Measurements from ENCODE around the gene SEPTIN2. TPM values are rescaled to one million over a fixed set of nuclear protein-coding genes. Genes with fewer than 3 reads are reported as not detected.

SEPTIN2 gene
- total RNA-seq, 1 donor from 2014 or later, result 552 TPM

DNA sequence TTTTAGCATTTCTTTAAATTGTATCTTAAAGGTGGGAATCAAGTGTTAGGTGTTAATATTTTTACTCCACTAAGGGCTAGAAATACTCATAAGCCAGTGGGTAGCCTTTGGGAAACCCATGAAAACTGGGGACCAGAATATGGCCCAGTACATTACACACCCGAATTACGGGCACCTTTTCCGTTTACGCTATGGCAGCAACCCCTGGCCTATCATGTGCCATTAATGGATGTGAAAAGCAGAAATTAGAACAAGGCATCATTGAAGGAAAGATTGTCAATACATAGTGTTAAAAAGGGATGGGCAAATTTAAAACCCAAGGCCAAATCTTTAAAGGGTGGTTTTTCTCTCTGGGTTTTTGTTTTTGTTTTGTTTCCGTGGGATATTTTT is 41.1 kb downstream of the SEPTIN2 start:
- Histone ChIP-seq H3K4me3 (ENCODE audit: insufficient read depth, low read depth, low read length) (peak overlapping the region; percentile 73), H4K20me1 (ENCODE audit: insufficient read depth, low read length) (peaks cover 73% of the 10 kb centered on the region), H3K79me2 (ENCODE audit: insufficient read depth, low read length) (peaks cover 53% of the 10 kb centered on the region), H3K4me1 (ENCODE audit: insufficient read depth, low read length) (peaks cover 7% of the 10 kb centered on the region), H3K27ac (ENCODE audit: low read depth, low read length) (peak overlapping the region; percentile 55), H3K9ac (ENCODE audit: low read length) (peak overlapping the region; percentile 92), H2AFZ (ENCODE audit: low read depth, low read length) (peak overlapping the region; percentile 1), H3K4me2 (ENCODE audit: low read length) (peak overlapping the region; percentile 87), H3K9me3 (ENCODE audit: insufficient read depth, low read depth, low read length) (no peaks in the 10 kb centered on the region), H3K27me3 (ENCODE audit: insufficient read depth, low read length) (no peaks in the 10 kb centered on the region), H3K36me3 (ENCODE audit: insufficient read depth, low read length) (peaks cover 28% of the 10 kb centered on the region)
- H3K4me3 Mint-ChIP-seq (ENCODE audit: unreplicated experiment), result peak overlapping the region; percentile 87
- FAIRE-seq (no peak), DNase-seq (ENCODE audit: low read depth) (no peak)
- no peaks in the 10 kb centered on the region for H3K27me3 Mint-ChIP-seq (ENCODE audit: low read depth, unreplicated experiment)
- no peaks in the 10 kb centered on the region for H3K9me3 Mint-ChIP-seq (ENCODE audit: unreplicated experiment)
- H3K4me1 Mint-ChIP-seq (ENCODE audit: low read depth, unreplicated experiment), result peaks cover 39% of the 10 kb centered on the region
- peak overlapping the region; percentile 38 for H3K27ac Mint-ChIP-seq (ENCODE audit: unreplicated experiment)
- TF ChIP-seq EZH2 (IDR thresholded peaks at IDR 0.05; ENCODE audit: insufficient read depth, low read length), result no peak
- TF ChIP-seq, protein P1, sequence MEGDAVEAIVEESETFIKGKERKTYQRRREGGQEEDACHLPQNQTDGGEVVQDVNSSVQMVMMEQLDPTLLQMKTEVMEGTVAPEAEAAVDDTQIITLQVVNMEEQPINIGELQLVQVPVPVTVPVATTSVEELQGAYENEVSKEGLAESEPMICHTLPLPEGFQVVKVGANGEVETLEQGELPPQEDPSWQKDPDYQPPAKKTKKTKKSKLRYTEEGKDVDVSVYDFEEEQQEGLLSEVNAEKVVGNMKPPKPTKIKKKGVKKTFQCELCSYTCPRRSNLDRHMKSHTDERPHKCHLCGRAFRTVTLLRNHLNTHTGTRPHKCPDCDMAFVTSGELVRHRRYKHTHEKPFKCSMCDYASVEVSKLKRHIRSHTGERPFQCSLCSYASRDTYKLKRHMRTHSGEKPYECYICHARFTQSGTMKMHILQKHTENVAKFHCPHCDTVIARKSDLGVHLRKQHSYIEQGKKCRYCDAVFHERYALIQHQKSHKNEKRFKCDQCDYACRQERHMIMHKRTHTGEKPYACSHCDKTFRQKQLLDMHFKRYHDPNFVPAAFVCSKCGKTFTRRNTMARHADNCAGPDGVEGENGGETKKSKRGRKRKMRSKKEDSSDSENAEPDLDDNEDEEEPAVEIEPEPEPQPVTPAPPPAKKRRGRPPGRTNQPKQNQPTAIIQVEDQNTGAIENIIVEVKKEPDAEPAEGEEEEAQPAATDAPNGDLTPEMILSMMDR (IDR thresholded peaks at IDR 0.05; ENCODE audit: insufficient read depth, low read depth, low read length), result no peak
- no peaks in the 10 kb centered on the region for H3K36me3 Mint-ChIP-seq (ENCODE audit: low read depth, unreplicated experiment)

DNA sequence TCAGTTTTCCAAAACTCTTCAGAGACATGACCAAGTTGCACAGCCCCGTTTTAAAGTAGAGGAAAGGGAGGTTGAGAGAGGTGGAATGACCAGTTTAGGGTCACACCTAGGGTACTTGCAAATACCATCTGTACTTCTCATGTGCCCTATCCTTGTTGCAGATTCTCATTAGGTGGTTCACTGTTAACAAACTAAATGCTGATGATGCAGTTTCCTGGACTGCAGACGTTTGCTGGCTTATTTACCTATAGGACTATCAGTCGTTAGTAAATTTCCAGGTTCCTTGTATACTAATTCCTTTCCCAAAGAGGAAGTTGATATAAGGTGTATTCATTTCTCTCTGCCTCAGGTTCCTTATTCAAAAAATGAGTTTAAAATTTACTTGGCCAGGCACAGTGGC is 41.8 kb downstream of the SEPTIN2 start:
- Histone ChIP-seq H3K4me2 (ENCODE audit: low read length) (peak overlapping the region; percentile 87), H3K36me3 (ENCODE audit: insufficient read depth, low read length) (peaks cover 21% of the 10 kb centered on the region), H3K4me1 (ENCODE audit: insufficient read depth, low read length) (peaks cover 7% of the 10 kb centered on the region), H3K9me3 (ENCODE audit: insufficient read depth, low read depth, low read length) (no peaks in the 10 kb centered on the region), H3K4me3 (ENCODE audit: insufficient read depth, low read depth, low read length) (no peak overlapping the region), H2AFZ (ENCODE audit: low read depth, low read length) (no peak overlapping the region), H3K9ac (ENCODE audit: low read length) (peak overlapping the region; percentile 92), H3K79me2 (ENCODE audit: insufficient read depth, low read length) (peaks cover 54% of the 10 kb centered on the region), H4K20me1 (ENCODE audit: insufficient read depth, low read length) (peaks cover 68% of the 10 kb centered on the region), H3K27me3 (ENCODE audit: insufficient read depth, low read length) (no peaks in the 10 kb centered on the region), H3K27ac (ENCODE audit: low read depth, low read length) (no peak overlapping the region)
- Mint-ChIP-seq H3K27me3 (ENCODE audit: low read depth, unreplicated experiment) (no peaks in the 10 kb centered on the region), H3K27ac (ENCODE audit: unreplicated experiment) (peak overlapping the region; percentile 38), H3K36me3 (ENCODE audit: low read depth, unreplicated experiment) (no peaks in the 10 kb centered on the region), H3K4me1 (ENCODE audit: low read depth, unreplicated experiment) (peaks cover 39% of the 10 kb centered on the region), H3K9me3 (ENCODE audit: unreplicated experiment) (no peaks in the 10 kb centered on the region), H3K4me3 (ENCODE audit: unreplicated experiment) (peak overlapping the region; percentile 87)
- no peak for TF ChIP-seq EZH2 (IDR thresholded peaks at IDR 0.05; ENCODE audit: insufficient read depth, low read length)
- TF ChIP-seq, protein P1 (IDR thresholded peaks at IDR 0.05; ENCODE audit: insufficient read depth, low read depth, low read length), result no peak
- DNase-seq (ENCODE audit: low read depth) (no peak), FAIRE-seq (no peak)

DNA sequence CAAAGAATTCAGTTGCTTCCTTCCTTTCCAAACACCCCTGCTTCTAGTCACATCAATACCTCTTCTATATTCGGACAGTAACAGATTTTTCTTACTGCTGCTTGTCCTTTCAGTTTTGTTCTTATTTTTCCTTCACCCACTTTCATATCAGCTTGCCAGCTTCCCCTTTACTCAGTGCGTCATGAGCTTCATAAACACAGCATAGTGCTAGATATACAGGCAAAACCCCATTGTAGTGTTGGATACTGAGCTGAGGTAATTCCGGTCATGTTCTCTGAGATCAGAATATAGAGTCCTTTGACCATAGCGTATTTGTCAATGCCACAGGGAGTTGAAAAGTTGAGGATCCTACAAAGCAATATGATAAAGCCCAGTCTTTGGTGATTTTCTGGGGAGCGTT is 42.7 kb downstream of the SEPTIN2 start:
- peaks cover 70% of the 10 kb centered on the region for H4K20me1 ChIP-seq (ENCODE audit: insufficient read depth, low read length)

More for the DNA sequence above, 42.7 kb downstream of the SEPTIN2 start:
- Histone ChIP-seq H3K9me3 (ENCODE audit: insufficient read depth, low read depth, low read length) (no peaks in the 10 kb centered on the region), H3K4me3 (ENCODE audit: insufficient read depth, low read depth, low read length) (no peak overlapping the region), H3K9ac (ENCODE audit: low read length) (no peak overlapping the region), H2AFZ (ENCODE audit: low read depth, low read length) (no peak overlapping the region), H3K27ac (ENCODE audit: low read depth, low read length) (no peak overlapping the region), H3K36me3 (ENCODE audit: insufficient read depth, low read length) (peaks cover 13% of the 10 kb centered on the region), H3K4me2 (ENCODE audit: low read length) (no peak overlapping the region), H3K4me1 (ENCODE audit: insufficient read depth, low read length) (peaks cover 7% of the 10 kb centered on the region), H3K79me2 (ENCODE audit: insufficient read depth, low read length) (peaks cover 63% of the 10 kb centered on the region), H3K27me3 (ENCODE audit: insufficient read depth, low read length) (no peaks in the 10 kb centered on the region)
- DNase-seq (ENCODE audit: low read depth) (peak; percentile 2), FAIRE-seq (no peak)
- Mint-ChIP-seq H3K36me3 (ENCODE audit: low read depth, unreplicated experiment) (no peaks in the 10 kb centered on the region), H3K4me1 (ENCODE audit: low read depth, unreplicated experiment) (peaks cover 39% of the 10 kb centered on the region), H3K27ac (ENCODE audit: unreplicated experiment) (no peak overlapping the region), H3K4me3 (ENCODE audit: unreplicated experiment) (peak overlapping the region; percentile 36), H3K27me3 (ENCODE audit: low read depth, unreplicated experiment) (no peaks in the 10 kb centered on the region), H3K9me3 (ENCODE audit: unreplicated experiment) (no peaks in the 10 kb centered on the region)
- TF ChIP-seq, protein P1 (IDR thresholded peaks at IDR 0.05; ENCODE audit: insufficient read depth, low read depth, low read length), result no peak
- no peak for TF ChIP-seq EZH2 (IDR thresholded peaks at IDR 0.05; ENCODE audit: insufficient read depth, low read length)

Data from astrocyte (in vitro differentiated cells and primary cell).